ENCODE measurements around the gene ENAH. TPM values are rescaled to one million over a fixed set of nuclear protein-coding genes. Genes with fewer than 3 reads are reported as not detected.

The ENAH gene
- polyA plus RNA-seq, 2 donors, result 6.7 to 6.9 TPM

- H3K27ac ChIP-seq (ENCODE audit: low read depth in 2 of 2, low read length in 1 of 2), result no peak overlapping the region
- no peaks in the 10 kb centered on the region for H3K4me1 ChIP-seq (ENCODE audit: control insufficient read depth in 2 of 2, insufficient read depth in 2 of 2, low read length in 1 of 2)
- 73 to 75% methylated on average over 23 of the region's 23 CpGs for WGBS, 2 donors
- no peaks in the 10 kb centered on the region for H3K27me3 ChIP-seq (ENCODE audit: control insufficient read depth in 1 of 2, insufficient read depth in 2 of 2, low read length in 2 of 2)
- no peak overlapping the region for H3K4me3 ChIP-seq (ENCODE audit: low read depth in 1 of 2, low read length in 2 of 2)
- no peaks in the 10 kb centered on the region for H3K9me3 ChIP-seq (ENCODE audit: control insufficient read depth in 2 of 2, insufficient read depth in 1 of 2, low read depth in 1 of 2, low read length in 1 of 2)
- no peaks in the 10 kb centered on the region for H3K36me3 ChIP-seq (ENCODE audit: control insufficient read depth in 2 of 2, insufficient read depth in 2 of 2, low read length in 1 of 2)
These were observed 168.9 kb downstream of the ENAH start for GRCh38 chr1:225483818-225484656.

- peaks cover 0 to 6% of the 10 kb centered on the region in 2 donors for H3K4me1 ChIP-seq (ENCODE audit: control insufficient read depth in 2 of 2, insufficient read depth in 2 of 2, low read length in 1 of 2)
- H3K4me3 ChIP-seq (ENCODE audit: low read depth in 1 of 2, low read length in 2 of 2), result no peak overlapping the region
- no peak overlapping the region for H3K27ac ChIP-seq (ENCODE audit: low read depth in 2 of 2, low read length in 1 of 2)
- H3K36me3 ChIP-seq (ENCODE audit: control insufficient read depth in 2 of 2, insufficient read depth in 2 of 2, low read length in 1 of 2), result no peaks in the 10 kb centered on the region
- no peaks in the 10 kb centered on the region for H3K9me3 ChIP-seq (ENCODE audit: control insufficient read depth in 2 of 2, insufficient read depth in 1 of 2, low read depth in 1 of 2, low read length in 1 of 2)
- 56 to 58% methylated on average over 10 of the region's 10 CpGs for WGBS, 2 donors
- no peaks in the 10 kb centered on the region for H3K27me3 ChIP-seq (ENCODE audit: control insufficient read depth in 1 of 2, insufficient read depth in 2 of 2, low read length in 2 of 2)
These were observed 170.4 kb downstream of the ENAH start for GRCh38 chr1:225482421-225482950.

GRCh38 chr1:225481738-225482137, 171.2 kb downstream of the ENAH start:
- Histone ChIP-seq H3K27ac (ENCODE audit: low read depth in 2 of 2, low read length in 1 of 2) (no peak overlapping the region), H3K4me1 (ENCODE audit: control insufficient read depth in 2 of 2, insufficient read depth in 2 of 2, low read length in 1 of 2) (peaks cover 0 to 6% of the 10 kb centered on the region in 2 donors), H3K36me3 (ENCODE audit: control insufficient read depth in 2 of 2, insufficient read depth in 2 of 2, low read length in 1 of 2) (no peaks in the 10 kb centered on the region), H3K9me3 (ENCODE audit: control insufficient read depth in 2 of 2, insufficient read depth in 1 of 2, low read depth in 1 of 2, low read length in 1 of 2) (no peaks in the 10 kb centered on the region), H3K27me3 (ENCODE audit: control insufficient read depth in 1 of 2, insufficient read depth in 2 of 2, low read length in 2 of 2) (no peaks in the 10 kb centered on the region), H3K4me3 (ENCODE audit: low read depth in 1 of 2, low read length in 2 of 2) (no peak overlapping the region)
- WGBS, 2 donors, result 33 to 40% methylated on average over 6 of the region's 6 CpGs

GRCh38 chr1:225480825-225481434, 172.0 kb downstream of the ENAH start:
- no peak overlapping the region for H3K27ac ChIP-seq (ENCODE audit: low read depth in 2 of 2, low read length in 1 of 2)
- no peaks in the 10 kb centered on the region for H3K9me3 ChIP-seq (ENCODE audit: control insufficient read depth in 2 of 2, insufficient read depth in 1 of 2, low read depth in 1 of 2, low read length in 1 of 2)
- H3K36me3 ChIP-seq (ENCODE audit: control insufficient read depth in 2 of 2, insufficient read depth in 2 of 2, low read length in 1 of 2), result no peaks in the 10 kb centered on the region
- H3K4me3 ChIP-seq (ENCODE audit: low read depth in 1 of 2, low read length in 2 of 2), result no peak overlapping the region
- H3K27me3 ChIP-seq (ENCODE audit: control insufficient read depth in 1 of 2, insufficient read depth in 2 of 2, low read length in 2 of 2), result no peaks in the 10 kb centered on the region
- H3K4me1 ChIP-seq (ENCODE audit: control insufficient read depth in 2 of 2, insufficient read depth in 2 of 2, low read length in 1 of 2), result peaks cover 0 to 6% of the 10 kb centered on the region in 2 donors
- WGBS, 2 donors, result 48 to 61% methylated on average over 6 of the region's 6 CpGs

GRCh38 chr1:225479996-225480720, 172.8 kb downstream of the ENAH start:
- Histone ChIP-seq H3K4me1 (ENCODE audit: control insufficient read depth in 2 of 2, insufficient read depth in 2 of 2, low read length in 1 of 2) (peaks cover 0 to 8% of the 10 kb centered on the region in 2 donors), H3K9me3 (ENCODE audit: control insufficient read depth in 2 of 2, insufficient read depth in 1 of 2, low read depth in 1 of 2, low read length in 1 of 2) (no peaks in the 10 kb centered on the region)
- WGBS, 2 donors, result 87 to 88% methylated on average over 21 of the region's 21 CpGs

GRCh38 chr1:225479341-225479740, 173.6 kb downstream of the ENAH start:
- 79 to 87% methylated on average over 9 of the region's 9 CpGs for WGBS, 2 donors
- peak overlapping the region in 1 of 2 donors; percentile 15 for H3K27ac ChIP-seq (ENCODE audit: low read depth in 2 of 2, low read length in 1 of 2)
- peaks cover 0 to 9% of the 10 kb centered on the region in 2 donors for H3K4me1 ChIP-seq (ENCODE audit: control insufficient read depth in 2 of 2, insufficient read depth in 2 of 2, low read length in 1 of 2)
- no peaks in the 10 kb centered on the region for H3K9me3 ChIP-seq (ENCODE audit: control insufficient read depth in 2 of 2, insufficient read depth in 1 of 2, low read depth in 1 of 2, low read length in 1 of 2)
- H3K36me3 ChIP-seq (ENCODE audit: control insufficient read depth in 2 of 2, insufficient read depth in 2 of 2, low read length in 1 of 2), result no peaks in the 10 kb centered on the region
- H3K27me3 ChIP-seq (ENCODE audit: control insufficient read depth in 1 of 2, insufficient read depth in 2 of 2, low read length in 2 of 2), result no peaks in the 10 kb centered on the region
- no peak overlapping the region for H3K4me3 ChIP-seq (ENCODE audit: low read depth in 1 of 2, low read length in 2 of 2)

More at GRCh38 chr1:225479996-225480720, 172.8 kb downstream of the ENAH start:
- Histone ChIP-seq H3K36me3 (ENCODE audit: control insufficient read depth in 2 of 2, insufficient read depth in 2 of 2, low read length in 1 of 2) (no peaks in the 10 kb centered on the region), H3K27me3 (ENCODE audit: control insufficient read depth in 1 of 2, insufficient read depth in 2 of 2, low read length in 2 of 2) (no peaks in the 10 kb centered on the region), H3K27ac (ENCODE audit: low read depth in 2 of 2, low read length in 1 of 2) (no peak overlapping the region), H3K4me3 (ENCODE audit: low read depth in 1 of 2, low read length in 2 of 2) (no peak overlapping the region)

- H3K27ac ChIP-seq (ENCODE audit: low read depth in 2 of 2, low read length in 1 of 2), result no peak overlapping the region
These were observed 175.5 kb downstream of the ENAH start for GRCh38 chr1:225477296-225477911.

GRCh38 chr1:225476538-225476988, 176.4 kb downstream of the ENAH start:
- Histone ChIP-seq H3K4me1 (ENCODE audit: control insufficient read depth in 2 of 2, insufficient read depth in 2 of 2, low read length in 1 of 2) (peaks cover 2 to 9% of the 10 kb centered on the region in 2 donors), H3K9me3 (ENCODE audit: control insufficient read depth in 2 of 2, insufficient read depth in 1 of 2, low read depth in 1 of 2, low read length in 1 of 2) (no peaks in the 10 kb centered on the region), H3K36me3 (ENCODE audit: control insufficient read depth in 2 of 2, insufficient read depth in 2 of 2, low read length in 1 of 2) (no peaks in the 10 kb centered on the region), H3K27ac (ENCODE audit: low read depth in 2 of 2, low read length in 1 of 2) (no peak overlapping the region), H3K27me3 (ENCODE audit: control insufficient read depth in 1 of 2, insufficient read depth in 2 of 2, low read length in 2 of 2) (no peaks in the 10 kb centered on the region), H3K4me3 (ENCODE audit: low read depth in 1 of 2, low read length in 2 of 2) (no peak overlapping the region)
- whole genome bisulfite sequencing, 2 donors, result 71 to 75% methylated on average over 5 of the region's 5 CpGs

More at GRCh38 chr1:225477296-225477911, 175.5 kb downstream of the ENAH start:
- Histone ChIP-seq H3K36me3 (ENCODE audit: control insufficient read depth in 2 of 2, insufficient read depth in 2 of 2, low read length in 1 of 2) (no peaks in the 10 kb centered on the region), H3K4me3 (ENCODE audit: low read depth in 1 of 2, low read length in 2 of 2) (no peak overlapping the region), H3K27me3 (ENCODE audit: control insufficient read depth in 1 of 2, insufficient read depth in 2 of 2, low read length in 2 of 2) (no peaks in the 10 kb centered on the region), H3K9me3 (ENCODE audit: control insufficient read depth in 2 of 2, insufficient read depth in 1 of 2, low read depth in 1 of 2, low read length in 1 of 2) (no peaks in the 10 kb centered on the region), H3K4me1 (ENCODE audit: control insufficient read depth in 2 of 2, insufficient read depth in 2 of 2, low read length in 1 of 2) (peaks cover 2 to 9% of the 10 kb centered on the region in 2 donors)
- WGBS, 2 donors, result 88 to 89% methylated on average over 6 of the region's 6 CpGs

- Histone ChIP-seq H3K4me3 (ENCODE audit: low read depth in 1 of 2, low read length in 2 of 2) (no peak overlapping the region), H3K27me3 (ENCODE audit: control insufficient read depth in 1 of 2, insufficient read depth in 2 of 2, low read length in 2 of 2) (no peaks in the 10 kb centered on the region), H3K4me1 (ENCODE audit: control insufficient read depth in 2 of 2, insufficient read depth in 2 of 2, low read length in 1 of 2) (peaks cover 2 to 9% of the 10 kb centered on the region in 2 donors), H3K9me3 (ENCODE audit: control insufficient read depth in 2 of 2, insufficient read depth in 1 of 2, low read depth in 1 of 2, low read length in 1 of 2) (no peaks in the 10 kb centered on the region), H3K36me3 (ENCODE audit: control insufficient read depth in 2 of 2, insufficient read depth in 2 of 2, low read length in 1 of 2) (no peaks in the 10 kb centered on the region), H3K27ac (ENCODE audit: low read depth in 2 of 2, low read length in 1 of 2) (no peak overlapping the region)
- 86 to 92% methylated on average over 7 of the region's 7 CpGs for WGBS, 2 donors
These were observed 176.8 kb downstream of the ENAH start for GRCh38 chr1:225476100-225476511.

Measured in esophagus (tissue), 2 donors.